HG02840 (cell line): ENCODE measurements around the gene EXTL2.
"Not testable (repeated sequence)": the region's sequence is repeated elsewhere in the genome, so short reads cannot be mapped to it uniquely, and the experiment has no call there.

Experiments used
- ATAC-seq: cut with Tn5 transposase; IDR thresholded peaks from one replicate; pipeline ENCODE4 v1.9.1; 2021; ENCODE audit warnings: mild to moderate bottlenecking, moderate library complexity, moderate number of reproducible peaks; ENCODE audit not compliant: unreplicated experiment, low FRiP score

Gene EXTL2

DNA sequence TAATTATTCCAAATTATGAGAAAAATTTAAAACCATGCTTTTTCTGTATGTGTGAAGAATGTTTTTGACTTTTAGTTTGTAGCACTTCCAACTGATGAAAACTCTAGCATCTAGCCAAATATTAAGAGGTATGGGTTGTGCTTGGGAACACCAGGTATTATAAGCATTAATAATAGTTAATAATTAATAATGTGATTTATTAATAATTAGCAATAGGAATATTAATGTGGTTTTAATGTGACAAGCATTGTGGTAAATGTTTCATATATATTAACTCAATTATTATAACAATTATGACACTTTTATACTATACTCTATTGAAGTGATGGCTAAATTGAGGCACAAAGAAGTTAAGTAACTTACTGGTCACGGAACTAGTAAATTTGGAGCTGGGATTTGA is 9.1 kb upstream of the EXTL2 start:
- no peak for ATAC-seq

GRCh38 chr1:100902365-100902764 is 7.7 kb upstream of the EXTL2 start:
- no peak for ATAC-seq

GRCh38 chr1:100896481-100896982 is 1.9 kb upstream of the EXTL2 start:
- ATAC-seq, result peak; percentile 34

GRCh38 chr1:100895540-100896480 is 1.2 kb upstream of the EXTL2 start, which contains the start of gene SLC30A7:
TSS of gene SLC30A7 (plus strand) at chr1:100896090. CDS start at chr1:100896263, 173 bp downstream.
- peak; percentile 78 for ATAC-seq

GRCh38 chr1:100893718-100894117 is 924 bp downstream of the EXTL2 start:
- ATAC-seq, result no peak

DNA sequence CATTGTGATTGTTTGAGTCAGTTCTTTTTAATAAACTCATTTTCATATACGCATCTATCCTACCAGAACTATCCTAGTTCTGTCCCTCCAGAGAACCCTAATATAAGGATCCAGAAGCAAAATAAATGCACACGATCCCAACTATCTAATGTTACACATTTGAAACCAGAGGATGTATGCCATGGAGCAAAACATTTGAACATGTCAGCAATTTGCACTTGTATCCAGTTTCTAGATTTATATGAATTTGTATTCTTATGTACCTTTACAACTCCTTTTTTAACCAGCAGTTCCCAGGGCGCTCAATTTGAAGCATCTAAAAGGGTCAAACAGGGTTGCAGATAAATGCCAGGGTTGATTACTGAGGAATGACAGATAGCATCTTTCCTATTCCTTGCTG is 2.1 kb downstream of the EXTL2 start:
- no peak for ATAC-seq

GRCh38 chr1:100891380-100891779 is 3.3 kb downstream of the EXTL2 start:
- ATAC-seq, result no peak

DNA sequence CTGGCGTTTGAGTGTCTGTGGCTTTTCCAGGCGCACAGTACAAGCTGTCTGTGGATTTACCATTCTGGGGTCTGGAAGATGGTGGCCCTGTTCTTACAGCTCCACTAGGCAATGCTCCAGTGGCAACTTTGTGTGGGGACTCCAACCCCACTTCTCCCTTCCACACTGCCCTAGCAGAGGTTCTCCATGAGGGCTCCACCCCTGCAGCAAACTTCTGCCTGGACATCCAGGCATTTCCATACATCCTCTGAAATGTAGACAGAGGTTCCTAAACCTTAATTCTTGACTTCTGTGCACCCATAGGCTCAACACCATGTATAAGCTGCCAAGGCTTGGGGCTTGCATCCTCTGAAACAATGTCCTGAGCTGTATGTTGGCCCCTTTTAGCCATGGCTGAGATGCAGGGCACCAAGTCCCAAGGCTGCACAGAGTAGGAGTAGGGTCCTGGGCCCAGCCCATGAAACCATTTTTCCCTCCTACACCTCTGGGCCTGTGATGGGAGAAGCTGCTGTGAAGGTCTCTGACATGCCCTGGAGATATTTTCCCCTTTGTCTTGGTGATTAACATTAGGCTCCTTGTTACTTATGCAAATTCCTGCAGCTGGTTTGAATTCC is 4.7 kb downstream of the EXTL2 start:
- not testable (repeated sequence) for ATAC-seq

DNA sequence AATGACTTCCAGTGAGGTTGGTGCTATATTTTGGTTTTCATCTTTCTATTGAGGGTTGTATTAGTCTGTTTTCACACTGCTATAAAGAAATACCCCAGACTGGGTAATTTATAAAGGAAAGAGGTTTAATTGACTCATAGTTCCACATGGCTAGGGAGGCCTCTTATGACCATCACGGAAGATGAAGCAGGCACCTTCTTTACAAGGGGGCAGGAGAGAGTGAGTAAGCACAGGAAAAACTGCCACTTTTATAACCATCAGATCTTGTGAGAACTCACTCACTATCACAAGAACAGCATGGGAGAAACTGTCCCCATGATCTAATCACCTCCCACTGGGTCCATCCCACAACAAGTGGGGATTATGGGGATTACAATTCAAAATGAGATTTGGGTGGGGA is 5.6 kb downstream of the EXTL2 start:
- ATAC-seq, result not testable (repeated sequence)

DNA sequence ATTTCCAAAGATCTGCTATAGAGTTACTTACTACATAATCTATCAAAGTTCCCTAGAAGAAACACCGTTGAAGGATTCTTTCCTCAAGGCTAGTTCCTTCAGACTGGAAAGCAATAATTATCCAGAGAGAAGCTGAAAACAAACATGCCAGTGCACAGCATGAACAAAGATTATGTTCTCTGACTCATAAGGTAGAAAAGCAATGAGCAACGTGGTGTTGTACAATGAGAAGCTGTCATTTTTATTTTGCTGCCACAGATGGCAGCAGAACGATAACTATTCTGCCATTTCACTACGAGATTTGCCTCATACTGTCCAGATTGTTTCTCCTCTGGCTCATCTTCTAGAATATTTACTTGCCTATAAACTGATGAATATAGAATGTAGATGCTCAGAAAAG is 10.7 kb downstream of the EXTL2 start:
- no peak for ATAC-seq

GRCh38 chr1:100882698-100883097 is 11.9 kb downstream of the EXTL2 start:
- no peak for ATAC-seq

- ATAC-seq, result no peak
These were observed 13.0 kb downstream of the EXTL2 start for GRCh38 chr1:100881687-100882086.

DNA sequence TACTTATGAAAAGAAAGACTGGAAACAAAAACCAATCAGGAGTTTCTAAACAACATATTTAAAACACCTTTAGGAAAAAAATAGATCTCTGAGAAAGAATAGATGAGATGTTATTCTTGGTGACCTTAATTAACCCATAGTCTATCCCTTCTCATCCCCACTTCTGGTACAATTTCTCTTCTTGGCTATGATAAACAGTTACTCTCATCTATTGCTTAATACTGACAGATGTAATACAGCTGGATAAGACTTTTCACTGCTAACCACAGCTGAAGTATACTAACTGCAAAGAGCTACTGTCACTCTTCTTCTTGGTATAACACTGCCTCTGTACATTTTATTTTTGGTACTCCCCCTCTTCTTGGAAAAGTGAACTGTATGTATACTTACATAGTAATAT is 15.2 kb downstream of the EXTL2 start:
- ATAC-seq, result no peak

GRCh38 chr1:100876291-100876690 is 18.4 kb downstream of the EXTL2 start:
- ATAC-seq, result no peak

- no peak for ATAC-seq
These were observed 19.4 kb downstream of the EXTL2 start for GRCh38 chr1:100875228-100875627.

- ATAC-seq, result no peak
These were observed 20.2 kb downstream of the EXTL2 start for GRCh38 chr1:100874433-100874832.

- ATAC-seq, result no peak
These were observed 24.6 kb downstream of the EXTL2 start for GRCh38 chr1:100869996-100870395.

GRCh38 chr1:100868364-100868995 is 26.2 kb downstream of the EXTL2 start:
- no peak for ATAC-seq

DNA sequence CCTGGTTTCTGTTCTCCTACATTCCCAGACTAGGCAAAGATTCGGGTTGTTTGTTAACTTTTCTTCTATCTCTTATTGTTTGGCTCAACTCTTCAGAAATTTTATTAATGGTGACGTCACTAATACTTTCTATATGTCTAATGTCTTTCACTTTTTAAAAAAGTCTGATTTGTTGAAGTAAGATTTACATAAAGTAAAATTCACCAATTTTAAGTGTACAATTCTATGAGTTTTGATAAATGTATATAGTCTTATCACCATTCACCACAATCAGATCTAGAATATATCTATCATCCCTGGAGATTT is 27.8 kb downstream of the EXTL2 start:
- no peak for ATAC-seq

GRCh38 chr1:100866041-100866900 is 28.4 kb downstream of the EXTL2 start:
- ATAC-seq, result peak; percentile 65
